Adipose tissue (tissue), 3 donors: ENCODE measurements around the gene ANKRD44. TPM values are rescaled to one million over a fixed set of nuclear protein-coding genes. Genes with fewer than 3 reads are reported as not detected.

ENCODE experiments used
- H3K27ac ChIP-seq: one replicate; pipeline ENCODE4 v1.5.1; 2013; ENCODE audit warnings: low read depth, low read length
- WGBS, 3 donors: extraction: QIAGEN DNeasy Blood & Tissue Kit; methylation state at CpG; one replicate each; pipeline ENCODE4 v1.1.7; 2013; 5-methylcytosine and 5-hydroxymethylcytosine counted together
- polyA plus RNA-seq, 3 donors: library from polyadenylated mRNA; stranded (reverse); fragments of 200-250 nt; gene quantifications; one replicate each; pipeline ENCODE4 v1.2.3, GENCODE V29; 2013
- donor health status: healthy with polysubstance abuse.
- donor health status: Bipolar disorder and iron deficiency.
- donor health status: healthy.

The ANKRD44 gene
- polyA plus RNA-seq, 3 donors, result 1.3 to 4.2 (median 3.5) TPM

DNA sequence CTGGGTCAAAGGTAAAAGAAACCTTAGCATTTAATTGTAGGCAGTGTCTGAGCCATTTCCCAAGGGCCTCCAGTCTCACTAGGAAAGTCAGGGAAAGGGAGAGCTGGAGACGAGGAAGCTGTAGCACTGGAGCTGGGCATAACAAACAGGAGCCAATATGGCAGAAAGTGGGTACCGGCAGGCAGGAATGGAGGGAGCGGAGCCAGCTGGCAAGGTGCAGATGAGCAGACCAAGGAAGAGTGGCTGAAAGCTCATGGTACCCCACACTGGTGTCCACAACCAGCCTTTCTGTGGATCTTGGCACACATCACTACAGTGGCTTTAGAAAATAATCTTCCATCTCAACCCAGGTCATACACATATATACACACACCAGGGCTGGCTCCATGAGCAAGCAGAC is 40.0 kb downstream of the ANKRD44 start:
- WGBS, 3 donors, result 80 to 96% (median 90%) methylated on average over 3 of the region's 3 CpGs

DNA sequence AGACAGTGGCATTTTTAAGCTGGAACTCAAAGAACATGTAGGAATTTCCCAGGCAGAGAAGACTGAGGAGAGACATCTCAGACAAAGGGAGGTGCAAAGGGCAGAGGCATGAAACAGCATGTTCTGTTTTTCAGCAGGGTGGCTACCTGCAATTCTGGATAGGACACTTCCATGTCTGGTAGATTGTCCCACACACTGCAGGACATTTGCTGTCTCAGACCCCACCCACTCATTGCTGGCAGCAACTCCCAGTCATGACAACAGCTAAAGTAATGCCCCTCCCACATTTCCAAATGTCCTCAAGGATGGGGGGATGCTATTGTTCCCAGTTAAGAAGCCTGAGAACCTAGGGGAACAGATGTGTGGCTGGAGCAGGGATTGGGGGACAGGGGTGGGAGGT is 40.8 kb downstream of the ANKRD44 start:
- no peak overlapping the region for H3K27ac ChIP-seq

More for the DNA sequence above, 40.0 kb downstream of the ANKRD44 start:
- no peak overlapping the region for H3K27ac ChIP-seq

DNA sequence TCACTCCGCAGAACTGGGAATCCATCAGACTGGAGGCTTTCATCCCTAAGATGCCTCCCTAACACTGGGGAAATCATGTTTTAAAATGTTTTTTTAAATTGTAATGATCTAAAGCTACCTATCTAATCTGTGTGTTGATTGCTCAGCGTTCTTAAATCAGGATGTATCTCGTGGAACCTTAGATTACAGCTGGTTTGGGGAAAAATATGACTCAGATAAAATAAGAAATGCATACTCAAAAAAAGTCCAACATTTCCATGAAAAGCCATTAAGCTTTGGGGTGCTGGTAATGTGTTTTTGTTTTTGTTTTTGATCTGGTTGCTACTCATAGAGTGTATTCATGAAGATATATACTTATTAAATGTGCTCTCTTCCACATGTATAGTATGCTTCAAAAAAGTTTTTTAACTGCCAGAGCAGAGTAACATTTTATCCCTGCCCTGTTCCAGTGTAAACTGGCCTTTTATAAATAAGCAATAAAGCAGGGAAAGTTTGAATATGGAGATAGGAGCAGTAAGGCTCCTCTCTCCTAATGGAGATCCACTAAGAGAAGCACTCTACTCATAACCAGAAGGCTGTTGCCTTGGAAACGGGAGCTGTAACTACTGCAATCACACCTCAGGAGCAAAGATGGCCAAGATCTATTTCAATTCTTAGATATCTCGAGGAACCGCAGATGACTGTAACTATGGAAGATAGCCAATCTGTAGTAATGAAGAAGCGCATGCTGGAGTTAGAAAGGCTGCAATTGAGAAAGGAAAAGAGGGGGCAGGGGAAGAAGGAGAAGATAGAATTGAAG is 41.6 kb downstream of the ANKRD44 start:
- WGBS, 3 donors, result 64 to 71% (median 64%) methylated on average over 7 of the region's 7 CpGs

DNA sequence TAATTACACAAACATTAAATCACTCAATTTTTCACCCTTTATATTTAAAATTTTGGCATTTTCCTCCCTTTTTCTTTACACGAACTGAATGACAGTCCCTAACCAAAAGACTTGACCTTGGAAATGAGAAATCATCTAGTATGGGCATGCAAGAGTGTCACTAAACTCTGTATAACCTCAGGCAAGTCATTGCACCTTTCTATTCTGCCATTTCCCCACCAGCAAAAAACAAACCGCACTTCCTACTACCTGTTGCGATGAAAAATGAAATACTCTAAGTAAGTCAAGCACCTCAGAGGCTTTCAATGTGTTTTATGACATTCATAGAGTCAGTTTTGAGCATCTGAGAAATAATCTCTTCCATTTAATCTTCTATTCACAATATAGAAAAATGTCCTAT is 44.1 kb downstream of the ANKRD44 start:
- no peak overlapping the region for H3K27ac ChIP-seq
- WGBS, 3 donors, result 64 to 77% (median 65%) methylated on average over 3 of the region's 3 CpGs

More for the DNA sequence above, 41.6 kb downstream of the ANKRD44 start:
- H3K27ac ChIP-seq, result no peak overlapping the region

DNA sequence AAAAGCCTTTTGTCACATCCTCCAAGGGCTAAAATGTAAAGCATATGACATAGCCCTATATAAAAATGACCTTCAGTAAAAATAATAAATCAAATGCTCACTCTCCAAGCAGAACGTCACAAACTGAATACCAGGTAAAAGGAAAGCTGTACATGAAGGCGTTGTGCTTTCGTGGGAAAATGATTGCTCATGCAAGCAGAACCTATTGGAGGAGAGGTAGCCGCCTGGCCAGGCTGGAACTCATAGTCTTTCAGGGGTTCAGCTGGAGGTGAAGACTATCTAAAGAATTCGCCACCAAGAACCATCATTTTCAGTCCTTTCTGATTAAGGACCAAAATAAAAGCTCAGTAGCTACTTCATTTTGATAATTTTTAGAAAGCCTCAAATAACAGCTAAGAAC is 44.7 kb downstream of the ANKRD44 start:
- no peak overlapping the region for H3K27ac ChIP-seq
- WGBS, 3 donors, result 89 to 92% (median 89%) methylated on average over 5 of the region's 5 CpGs

DNA sequence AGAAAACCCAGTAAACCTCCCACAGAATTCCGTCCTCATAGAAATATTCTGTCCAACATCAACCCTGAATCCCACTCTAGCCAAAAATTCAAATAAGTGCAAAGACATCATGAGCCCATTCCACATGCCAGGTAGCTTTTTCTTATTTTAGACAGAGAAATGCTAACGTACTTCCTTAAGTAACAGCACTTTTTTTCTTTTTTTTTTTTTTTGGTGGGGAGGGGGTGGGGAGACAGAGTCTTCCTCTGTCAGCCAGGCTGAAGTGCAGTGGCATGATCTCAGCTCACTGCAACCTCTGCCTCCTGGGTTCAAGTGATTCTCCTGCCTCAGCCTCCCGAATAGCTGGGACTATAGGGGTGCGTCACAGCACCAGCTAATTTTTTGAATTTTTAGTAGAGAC is 45.5 kb downstream of the ANKRD44 start:
- 88 to 94% (median 88%) methylated on average over 4 of the region's 4 CpGs for WGBS, 3 donors
- no peak overlapping the region for H3K27ac ChIP-seq

DNA sequence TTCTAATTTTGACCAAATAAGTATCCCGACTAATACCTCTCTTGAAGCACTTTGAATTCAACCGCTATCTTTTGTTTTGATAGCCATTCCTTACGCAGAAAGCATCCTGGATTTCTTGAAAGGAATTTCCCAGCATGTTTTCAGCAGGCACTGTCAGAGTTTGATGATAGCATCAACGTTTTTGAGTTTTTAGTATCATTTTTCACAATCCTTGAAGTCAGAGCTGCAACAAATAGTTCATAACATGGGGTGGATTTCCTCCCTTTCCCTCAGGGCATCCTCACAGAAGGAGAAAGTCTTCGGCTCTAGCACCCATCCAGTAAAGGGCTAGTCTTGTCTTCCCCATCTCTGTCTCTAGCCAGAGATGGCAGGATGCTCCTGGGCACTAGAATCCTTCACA is 46.2 kb downstream of the ANKRD44 start:
- WGBS, 3 donors, result 76 to 83% (median 80%) methylated on average over 5 of the region's 5 CpGs
- no peak overlapping the region for H3K27ac ChIP-seq

DNA sequence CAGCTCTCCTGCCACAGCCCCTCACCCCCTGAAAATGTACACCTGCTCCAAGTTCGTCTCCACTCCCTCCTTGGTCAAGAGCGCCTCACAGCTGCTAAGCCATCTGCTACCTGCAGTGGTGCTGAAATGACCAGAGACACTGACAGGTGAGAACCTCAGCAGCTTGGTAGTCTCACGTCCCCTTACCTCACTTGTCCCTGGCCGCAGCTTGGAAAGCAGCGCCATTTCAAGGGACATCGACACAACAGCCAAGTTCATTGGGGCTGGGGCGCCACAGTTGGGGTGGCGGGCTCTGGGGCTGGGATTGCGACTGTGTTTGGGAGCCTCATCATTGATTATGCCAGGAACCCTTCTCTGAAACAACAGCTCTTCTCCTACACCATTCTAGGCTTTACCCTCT is 47.5 kb downstream of the ANKRD44 start:
- 95 to 96% (median 96%) methylated on average over 9 of the region's 9 CpGs for WGBS, 3 donors
- H3K27ac ChIP-seq, result no peak overlapping the region

DNA sequence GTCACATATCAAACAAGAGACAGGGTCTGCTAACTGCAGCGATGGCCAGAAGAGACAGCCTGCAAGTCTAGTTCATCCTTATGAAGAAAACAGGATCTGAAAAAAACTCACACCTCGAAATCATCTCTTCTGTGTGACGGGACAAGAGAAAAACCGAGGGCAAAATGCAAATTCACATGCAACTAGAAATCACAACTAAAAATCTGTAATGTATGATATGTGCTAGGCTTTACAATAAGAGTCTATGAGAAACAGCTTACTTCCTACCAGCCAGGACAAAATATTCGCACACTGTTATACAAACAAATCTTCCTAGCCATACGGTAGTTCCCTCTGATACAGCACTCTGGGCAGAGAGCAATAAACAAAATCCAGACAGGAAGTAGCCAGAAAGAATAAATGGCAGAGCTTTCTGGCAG is 48.8 kb downstream of the ANKRD44 start:
- WGBS, 3 donors, result 40 to 62% (median 45%) methylated on average over 6 of the region's 6 CpGs
- H3K27ac ChIP-seq, result no peak overlapping the region

DNA sequence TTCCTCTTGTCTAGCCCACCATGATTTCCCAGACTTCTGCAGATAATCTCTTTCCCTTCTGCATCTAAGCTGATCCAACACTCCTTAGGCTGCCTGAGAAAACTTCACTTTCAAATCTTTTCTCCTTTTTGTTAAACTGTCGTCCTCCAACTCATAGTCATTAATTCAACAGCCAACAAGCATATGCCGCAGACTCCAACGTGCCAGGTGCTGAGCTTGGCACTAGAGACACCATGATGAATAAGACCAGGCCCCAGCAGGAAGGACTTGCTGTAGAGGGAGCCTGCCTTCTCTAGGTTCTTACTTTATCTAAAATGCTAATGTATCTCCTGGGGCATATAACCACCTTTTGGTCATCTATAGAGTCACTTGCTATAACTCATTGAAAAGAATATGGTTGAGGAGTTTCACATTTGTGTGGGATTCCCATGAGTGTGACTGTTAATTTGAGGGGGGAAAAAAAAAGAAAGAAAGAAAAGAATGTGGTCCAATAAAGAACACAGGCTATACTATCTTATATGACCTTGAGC is 51.0 kb downstream of the ANKRD44 start:
- H3K27ac ChIP-seq, result no peak overlapping the region
- WGBS, 3 donors, result 88 to 98% (median 94%) methylated on average over 3 of the region's 3 CpGs

DNA sequence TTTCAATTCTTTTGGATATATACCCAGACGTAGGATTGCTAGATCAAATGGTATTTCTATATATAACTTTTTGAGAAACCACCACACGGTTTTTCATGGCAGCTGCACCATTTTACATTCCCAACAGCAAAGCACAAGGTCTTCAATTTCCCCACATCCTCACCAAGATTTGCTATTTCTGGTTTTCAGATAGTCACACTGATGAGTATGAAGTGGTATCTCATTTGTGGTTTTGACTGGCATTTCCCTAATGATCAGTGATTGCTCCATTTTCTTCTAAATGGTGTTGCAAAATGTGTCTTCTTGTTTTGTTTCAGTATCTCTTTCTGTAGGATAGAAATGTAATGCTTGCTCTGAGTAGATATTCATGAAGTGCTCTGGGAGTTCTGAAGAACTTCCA is 52.0 kb downstream of the ANKRD44 start:
- WGBS, 3 donors, result 51 to 97% (median 72%) methylated on average over 2 of the region's 2 CpGs
- no peak overlapping the region for H3K27ac ChIP-seq

DNA sequence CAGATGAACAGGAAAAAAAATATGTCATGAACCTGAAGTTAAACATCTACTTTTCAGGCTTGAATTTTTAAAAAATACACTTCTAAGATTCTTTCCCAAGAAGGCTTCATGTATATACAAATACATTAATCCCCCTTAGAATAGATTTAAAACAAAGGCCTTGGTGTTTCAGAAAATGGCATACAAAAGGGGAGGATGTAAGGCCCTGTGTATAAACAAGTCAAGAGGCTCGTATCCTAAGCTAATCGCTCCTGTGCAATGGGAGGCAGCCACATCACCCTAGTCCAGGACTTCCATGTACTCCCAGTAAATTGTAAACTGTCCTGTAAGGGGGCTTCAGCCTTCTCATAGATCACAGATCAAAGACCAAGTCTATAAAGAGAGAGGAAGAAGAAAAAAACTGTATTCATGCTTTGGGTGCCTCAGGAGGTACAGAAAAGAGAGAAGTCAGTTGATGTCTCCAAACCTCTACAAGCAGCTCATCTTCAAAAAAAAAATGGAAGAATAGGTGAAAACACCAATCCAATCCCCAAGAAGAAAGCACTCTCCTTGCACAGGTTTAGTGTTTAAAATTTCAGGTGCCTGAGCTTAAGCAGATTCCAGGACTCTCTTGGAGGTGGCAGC is 53.9 kb downstream of the ANKRD44 start:
- 61 to 82% (median 66%) methylated on average over 2 of the region's 2 CpGs for WGBS, 3 donors

DNA sequence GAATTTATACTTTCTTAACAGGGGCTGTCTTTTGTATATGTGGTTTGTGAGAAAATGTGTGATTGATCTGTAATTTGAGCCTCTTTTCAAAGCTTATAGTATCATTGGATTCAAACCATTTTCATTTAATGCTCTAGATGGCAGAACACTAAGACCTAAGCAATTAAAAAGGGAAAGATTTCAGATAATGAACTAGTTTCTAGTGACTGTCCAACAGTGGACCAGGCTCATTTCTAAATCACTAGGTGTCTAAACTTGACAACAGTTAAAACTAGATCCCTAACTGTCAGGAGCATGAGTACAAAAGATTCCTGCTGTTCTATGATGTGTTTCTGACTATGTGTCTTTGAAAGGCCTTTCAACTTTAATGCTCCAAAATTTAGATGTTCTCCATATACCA is 54.6 kb downstream of the ANKRD44 start:
- no peak overlapping the region for H3K27ac ChIP-seq

More for the DNA sequence above, 53.9 kb downstream of the ANKRD44 start:
- no peak overlapping the region for H3K27ac ChIP-seq

DNA sequence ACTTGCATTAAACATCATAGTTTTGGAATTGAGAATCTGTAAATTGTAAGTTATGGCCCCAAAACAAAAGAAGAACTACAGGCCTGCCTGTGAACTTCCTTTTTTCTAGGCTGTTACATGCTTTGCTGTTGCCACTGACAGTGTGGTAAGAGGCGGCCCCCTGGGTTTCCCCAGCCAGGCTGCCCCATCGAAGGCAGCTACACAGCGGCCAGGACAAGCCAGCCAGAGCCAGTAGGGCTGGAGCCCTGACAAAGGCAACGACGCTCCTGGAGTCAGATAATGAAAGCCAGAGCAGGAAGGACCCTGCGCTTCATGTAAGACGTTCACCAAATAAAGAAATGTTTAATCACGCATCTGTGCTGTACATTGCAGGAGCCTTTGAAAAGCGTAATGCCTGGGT is 55.0 kb downstream of the ANKRD44 start:
- WGBS, 3 donors, result 31 to 64% (median 33%) methylated on average over 9 of the region's 9 CpGs
- H3K27ac ChIP-seq, result no peak overlapping the region

DNA sequence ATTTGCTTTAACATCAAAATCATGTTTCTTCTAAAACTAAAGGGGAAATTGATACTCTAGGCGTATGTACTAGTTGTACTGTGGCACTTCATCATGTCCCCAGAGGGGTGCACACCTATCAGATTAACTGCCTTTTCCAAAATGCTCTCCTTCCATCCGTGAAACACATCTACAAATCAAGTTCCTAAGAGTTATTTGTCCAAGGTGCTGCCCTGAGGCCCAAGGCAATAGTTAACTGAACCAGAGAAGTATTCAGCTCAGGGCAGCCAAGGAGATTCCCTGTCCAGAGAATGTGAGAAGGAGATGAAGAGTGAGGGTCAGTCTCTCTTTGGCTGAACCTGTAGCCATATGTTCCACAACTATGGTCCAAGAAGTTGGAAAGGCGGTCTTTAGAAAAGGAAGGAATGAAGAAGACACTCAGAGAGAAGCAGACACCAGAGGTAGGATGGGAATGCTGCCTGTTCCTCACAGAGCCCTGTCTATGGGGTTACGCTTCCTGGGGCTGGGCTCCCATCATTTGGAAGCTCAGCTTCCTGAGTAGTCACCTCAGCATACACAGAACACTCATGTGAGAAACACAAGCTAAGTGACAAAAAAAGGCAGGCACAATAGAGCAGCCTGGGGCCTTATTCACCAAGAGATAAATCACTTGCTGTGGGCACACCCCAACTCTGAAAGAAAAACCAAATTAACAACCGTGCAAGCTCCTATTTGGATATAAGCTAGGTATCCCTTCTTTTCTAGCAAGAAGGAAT is 55.6 kb downstream of the ANKRD44 start:
- H3K27ac ChIP-seq, result no peak overlapping the region
- WGBS, 3 donors, result 66 to 88% (median 73%) methylated on average over 5 of the region's 5 CpGs

DNA sequence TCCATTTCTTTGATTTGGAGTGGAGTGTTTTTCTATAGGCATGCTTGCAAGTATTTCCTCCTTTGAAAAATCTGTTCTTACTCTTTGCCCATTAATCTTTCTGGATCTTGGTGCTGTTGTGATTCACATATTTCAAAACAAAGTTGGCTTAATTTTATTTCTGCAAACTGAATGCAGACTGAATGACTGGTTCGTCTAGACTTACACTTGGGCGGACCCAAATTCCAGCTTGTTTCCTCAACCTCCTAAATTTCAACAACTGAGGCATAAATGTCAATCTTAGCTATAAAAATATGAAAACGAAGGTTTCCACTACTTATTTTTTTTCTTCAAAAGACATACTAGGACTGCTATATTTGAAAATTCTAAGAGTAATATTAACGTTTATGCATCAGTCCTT is 59.0 kb downstream of the ANKRD44 start:
- H3K27ac ChIP-seq, result no peak overlapping the region
- WGBS, 3 donors, result 70 to 81% (median 72%) methylated on average over 4 of the region's 4 CpGs

DNA sequence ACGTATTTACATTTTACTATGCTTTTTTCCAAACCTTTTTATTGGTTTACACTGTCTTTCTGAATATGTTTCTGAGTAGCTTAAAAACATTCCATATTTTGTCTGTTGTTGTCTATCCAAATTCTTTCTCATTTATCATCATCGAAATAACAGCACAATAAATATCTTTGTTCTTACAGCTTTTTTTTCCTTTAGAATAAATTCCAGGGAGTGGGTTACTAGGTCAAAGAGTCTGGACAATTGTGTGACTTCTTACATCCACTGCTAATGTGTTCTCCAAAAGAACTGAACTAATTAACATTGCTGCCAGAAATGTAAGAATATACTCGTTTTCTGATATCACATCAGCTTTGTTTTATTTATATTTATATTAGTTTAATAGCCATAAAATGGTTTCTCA is 59.4 kb downstream of the ANKRD44 start:
- 49 to 66% (median 58%) methylated on average over 3 of the region's 3 CpGs for WGBS, 3 donors
- H3K27ac ChIP-seq, result no peak overlapping the region

DNA sequence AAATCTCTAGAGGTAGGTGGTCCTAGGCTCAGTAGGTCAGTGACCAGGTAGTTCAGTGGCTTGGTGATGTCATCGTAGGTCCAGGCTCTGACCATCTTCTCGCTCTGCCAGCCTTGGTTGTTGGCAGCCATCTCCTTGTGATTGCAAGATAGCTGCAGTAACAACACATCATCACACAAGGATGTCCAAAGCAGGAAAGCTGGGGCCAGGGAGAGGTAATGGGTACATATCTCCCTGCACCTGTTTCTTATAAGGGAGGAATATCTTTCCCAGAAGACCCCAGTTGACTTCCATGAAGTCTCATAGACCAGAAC is 60.5 kb downstream of the ANKRD44 start:
- H3K27ac ChIP-seq, result no peak overlapping the region
- WGBS, 3 donors, result 93% methylated on average over 2 of the region's 2 CpGs

DNA sequence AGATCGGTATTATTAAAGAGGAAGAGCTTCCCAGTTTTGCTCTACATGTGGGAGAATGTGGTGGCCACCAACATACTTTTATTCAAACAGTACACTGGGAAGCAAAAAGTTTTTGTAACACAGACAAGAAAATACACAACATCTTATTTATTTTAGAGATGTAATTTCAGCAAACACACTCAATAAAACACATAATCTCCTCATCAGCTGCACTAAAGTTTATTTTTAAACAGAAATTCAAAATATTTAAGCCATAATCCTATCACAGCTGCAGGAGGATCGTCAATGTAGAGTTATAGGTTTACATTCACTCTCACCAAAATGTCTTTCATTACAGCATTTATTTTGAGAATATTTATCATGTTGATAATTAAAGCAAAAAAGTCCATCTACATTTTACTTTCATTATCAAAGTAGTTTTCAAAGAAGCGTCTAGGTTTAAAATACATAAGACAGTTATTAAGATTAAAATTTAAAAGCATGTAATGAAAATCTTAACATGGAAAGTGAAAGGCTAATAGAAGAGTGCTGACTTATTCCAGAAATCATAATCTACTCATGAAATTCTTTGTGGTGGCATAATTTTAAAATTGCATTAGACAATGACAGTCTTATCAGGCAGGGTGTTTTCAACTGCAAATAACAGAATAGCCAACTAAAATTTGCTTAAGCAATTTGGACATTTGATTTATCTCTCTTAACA is 61.0 kb downstream of the ANKRD44 start:
- WGBS, 3 donors, result 74 to 92% (median 76%) methylated on average over 3 of the region's 3 CpGs
- no peak overlapping the region for H3K27ac ChIP-seq
